Epithelial cell of esophagus (primary cell): ENCODE measurements around the gene BTBD17.

ENCODE experiments used
- DNase-seq: peaks from one replicate; pipeline ENCODE4 v3.0.0; 2010; ENCODE audit warnings: low read depth
- H3K4me3 ChIP-seq: 2 replicates; pipeline ENCODE4 v1.5.1; 2011; ENCODE audit warnings: mild to moderate bottlenecking, low read length, control low read depth
- CTCF ChIP-seq: IDR thresholded peaks from 2 replicates; pipeline ENCODE4 v1.5.1; 2011; ENCODE audit warnings: low read depth, mild to moderate bottlenecking, low read length, control low read depth, inconsistent platforms; ENCODE audit not compliant: insufficient read depth; ENCODE audit errors: missing control alignments

Gene BTBD17

DNA sequence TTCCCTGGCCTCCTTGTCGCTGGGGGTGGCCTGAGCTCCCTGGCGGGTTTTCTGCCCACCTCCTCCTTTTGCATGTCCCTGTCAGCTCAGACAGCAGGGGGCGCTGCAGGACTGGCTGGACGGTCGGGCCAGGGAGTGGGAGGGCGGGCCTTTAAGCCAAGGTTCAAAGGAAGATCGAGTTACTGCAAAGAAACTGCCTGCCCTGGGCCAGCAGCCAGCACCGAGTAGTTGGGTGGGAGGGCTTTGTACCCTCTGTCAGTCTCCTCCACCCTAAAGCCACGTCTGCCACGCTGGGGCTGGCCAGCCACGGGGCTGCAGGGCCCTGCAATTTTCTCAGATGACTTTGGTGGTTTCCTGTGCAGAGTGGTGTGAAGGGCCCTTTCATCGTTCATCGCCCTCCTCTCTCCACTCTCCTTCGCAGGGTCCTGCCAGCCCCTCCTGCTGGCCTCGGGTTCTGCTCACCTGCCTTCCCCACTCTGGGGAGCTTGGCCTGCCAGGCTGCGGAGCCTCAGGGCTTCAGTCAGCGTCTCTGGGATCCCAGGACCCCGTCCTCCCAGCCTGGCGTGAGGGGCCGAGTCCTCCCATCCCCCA, 17.9 kb upstream of the BTBD17 start:
- peak; percentile 79 for TF ChIP-seq CTCF
- no peak overlapping the region for H3K4me3 ChIP-seq
- peak; percentile 65 for DNase-seq

GRCh38 chr17:74374858-74375257, 13.2 kb upstream of the BTBD17 start:
- H3K4me3 ChIP-seq, result no peak overlapping the region
- DNase-seq, result no peak
- TF ChIP-seq CTCF, result no peak

- DNase-seq, result no peak
- TF ChIP-seq CTCF, result no peak
- H3K4me3 ChIP-seq, result no peak overlapping the region
Measured at GRCh38 chr17:74373838-74374606, 12.4 kb upstream of the BTBD17 start.

- H3K4me3 ChIP-seq, result no peak overlapping the region
- TF ChIP-seq CTCF, result no peak
- DNase-seq, result no peak
Measured at GRCh38 chr17:74372426-74372825, 10.8 kb upstream of the BTBD17 start.

DNA sequence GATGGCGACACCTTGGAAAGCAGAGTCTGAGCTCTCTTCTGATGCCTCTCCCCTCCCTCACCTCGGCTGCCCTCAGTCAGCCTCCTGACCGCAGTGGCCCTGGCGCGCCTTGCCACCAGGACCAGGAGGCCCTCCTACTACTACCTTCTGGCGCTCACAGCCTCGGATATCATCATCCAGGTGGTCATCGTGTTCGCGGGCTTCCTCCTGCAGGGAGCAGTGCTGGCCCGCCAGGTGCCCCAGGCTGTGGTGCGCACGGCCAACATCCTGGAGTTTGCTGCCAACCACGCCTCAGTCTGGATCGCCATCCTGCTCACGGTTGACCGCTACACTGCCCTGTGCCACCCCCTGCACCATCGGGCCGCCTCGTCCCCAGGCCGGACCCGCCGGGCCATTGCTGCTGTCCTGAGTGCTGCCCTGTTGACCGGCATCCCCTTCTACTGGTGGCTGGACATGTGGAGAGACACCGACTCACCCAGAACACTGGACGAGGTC, 10.0 kb upstream of the BTBD17 start:
- DNase-seq, result no peak
- no peak overlapping the region for H3K4me3 ChIP-seq
- no peak for TF ChIP-seq CTCF

GRCh38 chr17:74369665-74370490, 8.2 kb upstream of the BTBD17 start:
- no peak for TF ChIP-seq CTCF
- no peak overlapping the region for H3K4me3 ChIP-seq
- DNase-seq, result no peak
